ENCODE results near the gene APOA4. TPM values are rescaled to one million over a fixed set of nuclear protein-coding genes. Genes with fewer than 3 reads are reported as not detected.

The APOA4 gene
- total and polyA plus RNA-seq, 2 of the 13 experiments (the other 11 are each of a cell fraction or from before 2014, with no cell fraction given): 3.8 to 7.2 TPM

DNA sequence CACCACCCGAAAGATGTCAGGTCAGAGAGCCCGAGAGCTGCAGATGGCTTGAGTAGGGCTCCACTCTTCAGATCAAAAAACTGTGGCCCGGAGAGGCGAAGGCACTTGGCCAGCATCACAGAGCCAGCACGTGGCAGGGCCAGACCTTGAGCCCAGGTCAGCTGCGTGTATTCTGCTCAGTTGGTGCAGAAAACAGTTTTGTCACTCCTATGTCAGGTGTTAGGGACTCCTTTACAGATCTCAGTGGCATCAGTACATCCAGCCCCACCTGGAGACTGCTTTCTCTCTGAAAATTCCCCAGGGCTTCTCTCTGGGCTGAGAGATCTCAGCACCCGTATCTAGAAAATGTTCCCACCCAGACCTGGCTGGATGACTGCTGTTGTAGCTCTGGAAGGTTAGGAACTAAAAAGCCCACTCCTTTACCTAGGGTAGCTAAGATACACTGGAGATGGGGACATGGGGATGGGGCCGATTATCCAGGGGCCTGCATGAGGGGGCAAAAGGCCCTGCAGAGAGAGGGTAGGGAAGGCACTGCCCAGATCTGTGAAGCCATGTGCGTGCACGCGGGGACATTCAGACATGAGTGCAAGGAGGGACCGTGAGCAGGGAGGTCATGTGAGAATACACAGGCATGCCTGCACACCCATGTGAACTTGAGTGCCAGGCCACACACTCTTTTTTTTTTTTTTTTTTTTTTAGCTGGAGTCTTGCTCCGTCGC is 10.9 kb upstream of the APOA4 start (continued):
- TF ChIP-seq, protein P1, sequence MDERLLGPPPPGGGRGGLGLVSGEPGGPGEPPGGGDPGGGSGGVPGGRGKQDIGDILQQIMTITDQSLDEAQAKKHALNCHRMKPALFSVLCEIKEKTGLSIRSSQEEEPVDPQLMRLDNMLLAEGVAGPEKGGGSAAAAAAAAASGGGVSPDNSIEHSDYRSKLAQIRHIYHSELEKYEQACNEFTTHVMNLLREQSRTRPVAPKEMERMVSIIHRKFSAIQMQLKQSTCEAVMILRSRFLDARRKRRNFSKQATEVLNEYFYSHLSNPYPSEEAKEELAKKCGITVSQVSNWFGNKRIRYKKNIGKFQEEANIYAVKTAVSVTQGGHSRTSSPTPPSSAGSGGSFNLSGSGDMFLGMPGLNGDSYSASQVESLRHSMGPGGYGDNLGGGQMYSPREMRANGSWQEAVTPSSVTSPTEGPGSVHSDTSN (CRISPR knock-in tag; IDR thresholded peaks at IDR 0.05): no peak
- peak; percentile 49 for TF ChIP-seq ZNF501 (CRISPR knock-in tag; IDR thresholded peaks at IDR 0.05)
- no peak; the same call in 1 of the 2 replicates for TF ChIP-seq EEA1 (CRISPR knock-in tag; IDR thresholded peaks at IDR 0.05; ENCODE audit: borderline replicate concordance)
- no peak for TF ChIP-seq ZNF672 (CRISPR knock-in tag; IDR thresholded peaks at IDR 0.05)
- peak; percentile 61; the same call in 1 of the 2 replicates for TF ChIP-seq REL (CRISPR knock-in tag; conservative IDR thresholded peaks at IDR 0.05)
- TF ChIP-seq KLF12 (CRISPR knock-in tag; IDR thresholded peaks at IDR 0.05; ENCODE audit: borderline replicate concordance): peak; percentile 74
- TF ChIP-seq ZNF615 (CRISPR knock-in tag; IDR thresholded peaks at IDR 0.05; ENCODE audit: borderline replicate concordance): no peak
- TF ChIP-seq TBL1XR1 (IDR thresholded peaks at IDR 0.05; ENCODE audit: borderline replicate concordance, low read length, partially characterized antibody): no peak
- TF ChIP-seq ZNF784 (CRISPR knock-in tag; IDR thresholded peaks at IDR 0.05; ENCODE audit: borderline replicate concordance): peak; percentile 57
- 0 out of 2 replicates have a peak, but pooled peaks have one; percentile 12 for TF ChIP-seq JUN (CRISPR knock-in tag; IDR thresholded peaks at IDR 0.05)
- TF ChIP-seq ZNF101 (CRISPR knock-in tag; IDR thresholded peaks at IDR 0.05; ENCODE audit: borderline replicate concordance, low read depth): no peak
- 0 out of 2 replicates have a peak, but pooled peaks have one; percentile 42 for TF ChIP-seq ZBTB7B (CRISPR knock-in tag; IDR thresholded peaks at IDR 0.05)
- peak; percentile 51; the same call in 1 of the 2 replicates for TF ChIP-seq ZNF329 (CRISPR knock-in tag; IDR thresholded peaks at IDR 0.05; ENCODE audit: low read depth)
- TF ChIP-seq, protein P2, sequence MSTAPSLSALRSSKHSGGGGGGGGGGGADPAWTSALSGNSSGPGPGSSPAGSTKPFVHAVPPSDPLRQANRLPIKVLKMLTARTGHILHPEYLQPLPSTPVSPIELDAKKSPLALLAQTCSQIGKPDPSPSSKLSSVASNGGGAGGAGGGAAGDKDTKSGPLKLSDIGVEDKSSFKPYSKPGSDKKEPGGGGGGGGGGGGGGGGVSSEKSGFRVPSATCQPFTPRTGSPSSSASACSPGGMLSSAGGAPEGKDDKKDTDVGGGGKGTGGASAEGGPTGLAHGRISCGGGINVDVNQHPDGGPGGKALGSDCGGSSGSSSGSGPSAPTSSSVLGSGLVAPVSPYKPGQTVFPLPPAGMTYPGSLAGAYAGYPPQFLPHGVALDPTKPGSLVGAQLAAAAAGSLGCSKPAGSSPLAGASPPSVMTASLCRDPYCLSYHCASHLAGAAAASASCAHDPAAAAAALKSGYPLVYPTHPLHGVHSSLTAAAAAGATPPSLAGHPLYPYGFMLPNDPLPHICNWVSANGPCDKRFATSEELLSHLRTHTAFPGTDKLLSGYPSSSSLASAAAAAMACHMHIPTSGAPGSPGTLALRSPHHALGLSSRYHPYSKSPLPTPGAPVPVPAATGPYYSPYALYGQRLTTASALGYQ (CRISPR knock-in tag; IDR thresholded peaks at IDR 0.05): no peak
- TF ChIP-seq, protein P3, sequence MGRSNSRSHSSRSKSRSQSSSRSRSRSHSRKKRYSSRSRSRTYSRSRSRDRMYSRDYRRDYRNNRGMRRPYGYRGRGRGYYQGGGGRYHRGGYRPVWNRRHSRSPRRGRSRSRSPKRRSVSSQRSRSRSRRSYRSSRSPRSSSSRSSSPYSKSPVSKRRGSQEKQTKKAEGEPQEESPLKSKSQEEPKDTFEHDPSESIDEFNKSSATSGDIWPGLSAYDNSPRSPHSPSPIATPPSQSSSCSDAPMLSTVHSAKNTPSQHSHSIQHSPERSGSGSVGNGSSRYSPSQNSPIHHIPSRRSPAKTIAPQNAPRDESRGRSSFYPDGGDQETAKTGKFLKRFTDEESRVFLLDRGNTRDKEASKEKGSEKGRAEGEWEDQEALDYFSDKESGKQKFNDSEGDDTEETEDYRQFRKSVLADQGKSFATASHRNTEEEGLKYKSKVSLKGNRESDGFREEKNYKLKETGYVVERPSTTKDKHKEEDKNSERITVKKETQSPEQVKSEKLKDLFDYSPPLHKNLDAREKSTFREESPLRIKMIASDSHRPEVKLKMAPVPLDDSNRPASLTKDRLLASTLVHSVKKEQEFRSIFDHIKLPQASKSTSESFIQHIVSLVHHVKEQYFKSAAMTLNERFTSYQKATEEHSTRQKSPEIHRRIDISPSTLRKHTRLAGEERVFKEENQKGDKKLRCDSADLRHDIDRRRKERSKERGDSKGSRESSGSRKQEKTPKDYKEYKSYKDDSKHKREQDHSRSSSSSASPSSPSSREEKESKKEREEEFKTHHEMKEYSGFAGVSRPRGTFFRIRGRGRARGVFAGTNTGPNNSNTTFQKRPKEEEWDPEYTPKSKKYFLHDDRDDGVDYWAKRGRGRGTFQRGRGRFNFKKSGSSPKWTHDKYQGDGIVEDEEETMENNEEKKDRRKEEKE (IDR thresholded peaks at IDR 0.05): no peak
- TF ChIP-seq ZNF749 (CRISPR knock-in tag; IDR thresholded peaks at IDR 0.05; ENCODE audit: borderline replicate concordance): no peak
- TF ChIP-seq NFYB (CRISPR knock-in tag; IDR thresholded peaks at IDR 0.05): peak; percentile 13; the same call in 1 of the 2 replicates
- TF ChIP-seq, protein P4, sequence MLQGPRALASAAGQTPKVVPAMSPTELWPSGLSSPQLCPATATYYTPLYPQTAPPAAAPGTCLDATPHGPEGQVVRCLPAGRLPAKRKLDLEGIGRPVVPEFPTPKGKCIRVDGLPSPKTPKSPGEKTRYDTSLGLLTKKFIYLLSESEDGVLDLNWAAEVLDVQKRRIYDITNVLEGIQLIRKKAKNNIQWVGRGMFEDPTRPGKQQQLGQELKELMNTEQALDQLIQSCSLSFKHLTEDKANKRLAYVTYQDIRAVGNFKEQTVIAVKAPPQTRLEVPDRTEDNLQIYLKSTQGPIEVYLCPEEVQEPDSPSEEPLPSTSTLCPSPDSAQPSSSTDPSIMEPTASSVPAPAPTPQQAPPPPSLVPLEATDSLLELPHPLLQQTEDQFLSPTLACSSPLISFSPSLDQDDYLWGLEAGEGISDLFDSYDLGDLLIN (CRISPR knock-in tag; IDR thresholded peaks at IDR 0.05; ENCODE audit: borderline replicate concordance): no peak
- TF ChIP-seq ETV6 (CRISPR knock-in tag; conservative IDR thresholded peaks at IDR 0.05): no peak
- 0 out of 2 replicates have a peak, but pooled peaks have one; percentile 4 for TF ChIP-seq DNMT1 (CRISPR knock-in tag; IDR thresholded peaks at IDR 0.05)
- peak; percentile 50; the same call in 1 of the 2 replicates for TF ChIP-seq ARNT2 (CRISPR knock-in tag; IDR thresholded peaks at IDR 0.05; ENCODE audit: low read depth)

All from HepG2 (cell line).